GM12891 (cell line): Measurements from ENCODE around the gene XBP1.
"Not testable (repeated sequence)": the region's sequence is repeated elsewhere in the genome, so short reads cannot be mapped to it uniquely, and the experiment has no call there.

ENCODE experiments used
- SPI1 ChIP-seq: IDR thresholded peaks from 2 replicates; pipeline ENCODE4 v1.6.1; 2011; ENCODE audit warnings: low read depth, low read length, control low read depth
- TAF1 ChIP-seq: IDR thresholded peaks from 2 replicates; pipeline ENCODE4 v1.6.1; 2011; ENCODE audit warnings: low read depth, low read length, control low read depth

- TF ChIP-seq TAF1, SPI1: not testable (repeated sequence)
Observed at GRCh38 chr22:28844277-28844676, 43.9 kb upstream of the XBP1 start.
